Measurements from ENCODE around the gene NDUFB6. TPM values are rescaled to one million over a fixed set of nuclear protein-coding genes. Genes with fewer than 3 reads are reported as not detected.

The NDUFB6 gene
- total RNA-seq (2022) (56.1 and 59.6 TPM in 2 replicates), Bru-seq, nascent RNA (percentile 74 among the genes with signal in this experiment), BruChase-seq, experiment 1, labeled RNA remaining after a 6-hour chase (percentile 67 among the genes with signal in this experiment), BruChase-seq, experiment 2, labeled RNA remaining after a 2-hour chase (percentile 66 among the genes with signal in this experiment)
- long read RNA-seq, transcript NDUFB6-203 (4 exons, 1,366 nt), result major isoform, 178 of 245 reads
- long read RNA-seq, transcript NDUFB6-201 (3 exons, 666 nt), result minor isoform, 13 of 245 reads
- long read RNA-seq, partial matches to known transcripts, result 47 of 245 reads
- long read RNA-seq, other reads (novel, unspliced or antisense), result 7 of 245 reads

GRCh38 chr9:32572900-32573523 lies at the start of gene NDUFB6:
NDUFB6 (minus strand) TSS chr9:32573159; CDS start chr9:32573060, 99 bp downstream.
- intact Hi-C loops (cut with micrococcal nuclease), result loop anchor here (1.0 to 5.0 kb wide), 4 partner anchors 21 to 195 kb away; partner anchors contain the start of genes RIGI, SMIM27 and TOPORS
- ChIA-PET CTCF (interaction anchor here (0.6 to 20.5 kb wide), 17 partner anchors 8 to 395 kb away, joined by 3 to 601 read pairs (median 4); partner anchors contain the start of genes ACO1 and RIGI), POLR2A (interaction anchor here (0.5 to 4.0 kb wide), 18 partner anchors 15 to 587 kb away, joined by 3 to 61 read pairs (median 5); partner anchors contain the start of genes ACO1, DNAJA1, RIGI and SMIM27)
- peaks cover 9% of the 10 kb centered on the region for H3K36me3 Mint-ChIP-seq (ENCODE audit: insufficient read depth, unreplicated experiment)
- BruUV-seq (replicated peaks), result no TSS peak
- H3K9me3 Mint-ChIP-seq (ENCODE audit: unreplicated experiment), result no peaks in the 10 kb centered on the region
- H3K27me3 Mint-ChIP-seq (ENCODE audit: insufficient read depth, unreplicated experiment), result no peaks in the 10 kb centered on the region
- DNase-seq (ENCODE audit: unreplicated experiment), result peak; percentile 89
- peak within 1 kb of the TSS; percentile 93 for H3K4me3 Mint-ChIP-seq (ENCODE audit: unreplicated experiment)
- TF ChIP-seq CTCF (IDR thresholded peaks at IDR 0.05; ENCODE audit: unreplicated experiment), result no peak
- peaks cover 13% of the 10 kb centered on the region for H3K4me1 Mint-ChIP-seq (ENCODE audit: insufficient read depth, unreplicated experiment)
- peak within 1 kb of the TSS; percentile 90 for H3K27ac Mint-ChIP-seq (ENCODE audit: low read depth, unreplicated experiment)

GRCh38 chr9:32618261-32618660 lies 45.3 kb upstream of the NDUFB6 start:
- Mint-ChIP-seq H3K27me3 (ENCODE audit: insufficient read depth, unreplicated experiment) (peaks cover 21% of the 10 kb centered on the region), H3K9me3 (ENCODE audit: unreplicated experiment) (no peaks in the 10 kb centered on the region)
- CTCF ChIA-PET, result interaction anchor here (0.6 to 1.2 kb wide), 4 partner anchors 29 to 92 kb away, joined by 3 to 7 read pairs (median 5); partner anchors contain the start of gene RIGI

GRCh38 chr9:32606811-32607210 lies 33.9 kb upstream of the NDUFB6 start:
- H3K4me1 Mint-ChIP-seq (ENCODE audit: insufficient read depth, unreplicated experiment), result peaks cover 8% of the 10 kb centered on the region
- CTCF ChIA-PET, result interaction anchor here (0.7 to 4.0 kb wide), 2 partner anchors 16 to 360 kb away, joined by 4 to 28 read pairs; no protein-coding TSS in a partner anchor
- H3K36me3 Mint-ChIP-seq (ENCODE audit: insufficient read depth, unreplicated experiment), result no peaks in the 10 kb centered on the region
- no peak overlapping the region for H3K27ac Mint-ChIP-seq (ENCODE audit: low read depth, unreplicated experiment)
- no peak for DNase-seq (ENCODE audit: unreplicated experiment)
- no peak for TF ChIP-seq CTCF (IDR thresholded peaks at IDR 0.05; ENCODE audit: unreplicated experiment)
- intact Hi-C loops (cut with micrococcal nuclease), result no loop called here
- no TSS peak for BruUV-seq (replicated peaks)
- no peaks in the 10 kb centered on the region for H3K9me3 Mint-ChIP-seq (ENCODE audit: unreplicated experiment)
- POLR2A ChIA-PET, result interaction anchor here (0.6 kb wide), 1 partner anchor 1212 kb away, joined by 4 read pairs; no protein-coding TSS in a partner anchor
- H3K27me3 Mint-ChIP-seq (ENCODE audit: insufficient read depth, unreplicated experiment), result no peaks in the 10 kb centered on the region
- no peak overlapping the region for H3K4me3 Mint-ChIP-seq (ENCODE audit: unreplicated experiment)

More at GRCh38 chr9:32618261-32618660, 45.3 kb upstream of the NDUFB6 start:
- BruUV-seq (replicated peaks), result no TSS peak
- TF ChIP-seq CTCF (IDR thresholded peaks at IDR 0.05; ENCODE audit: unreplicated experiment), result no peak
- Mint-ChIP-seq H3K4me3 (ENCODE audit: unreplicated experiment) (no peak overlapping the region), H3K36me3 (ENCODE audit: insufficient read depth, unreplicated experiment) (no peaks in the 10 kb centered on the region), H3K27ac (ENCODE audit: low read depth, unreplicated experiment) (no peak overlapping the region), H3K4me1 (ENCODE audit: insufficient read depth, unreplicated experiment) (peaks cover 8% of the 10 kb centered on the region)
- DNase-seq (ENCODE audit: unreplicated experiment), result peak; percentile 8
- POLR2A ChIA-PET, result interaction anchor here (0.7 to 0.8 kb wide), 2 partner anchors 18 to 46 kb away, joined by 3 read pairs; no protein-coding TSS in a partner anchor
- intact Hi-C loops (cut with micrococcal nuclease), result no loop called here
